Measurements from ENCODE around the gene XYLT2. TPM values are rescaled to one million over a fixed set of nuclear protein-coding genes. Genes with fewer than 3 reads are reported as not detected.

XYLT2 gene
- total and polyA plus RNA-seq, 9 of the 15 experiments (the other 6 are each of a cell fraction or from before 2014, with no cell fraction given), result 0.63 to 9.1 (median 4.3) TPM

GRCh38 chr17:50319306-50320004, 26.5 kb upstream of the XYLT2 start (continued):
- TF ChIP-seq PRDM10 (IDR thresholded peaks at IDR 0.05; ENCODE audit: partially characterized antibody), result no peak
- no peak for TF ChIP-seq CHAMP1 (IDR thresholded peaks at IDR 0.05)
- no peak for TF ChIP-seq ELK1 (CRISPR knock-in tag; IDR thresholded peaks at IDR 0.05)
- TF ChIP-seq NBN (IDR thresholded peaks at IDR 0.05; ENCODE audit: low read depth), result no peak
- TF ChIP-seq C11orf30 (IDR thresholded peaks at IDR 0.05; ENCODE audit: low read depth), result no peak
- peak; percentile 82 for TF ChIP-seq ZNF668 (CRISPR knock-in tag; IDR thresholded peaks at IDR 0.05)
- TF ChIP-seq BACH1 (tag; IDR thresholded peaks at IDR 0.05), result peak; percentile 77
- no peak for TF ChIP-seq ZBTB33 (CRISPR knock-in tag; IDR thresholded peaks at IDR 0.05)

Measured in K562 (cell line).